A549 (cell line): ENCODE measurements around the gene SEPTIN7.

ENCODE experiments used
- CEBPB ChIP-seq, 2 experiments: fragments of >200 bp in 1 of 2; sonication (Bioruptor Twin) in 1 of 2; formaldehyde crosslinking in 1 of 2; IDR thresholded peaks; 2 replicates each; pipeline ENCODE4 v1.6.1; 2012 to 2016
- CHD2 ChIP-seq: fragments of 150-350 bp; IDR thresholded peaks from 2 replicates; pipeline ENCODE4 v1.6.1; 2014; ENCODE audit warnings: low read length; ENCODE audit not compliant: partially characterized antibody
- EHMT2 ChIP-seq: fragments of 200-600 bp; sonication (generic); IDR thresholded peaks from 2 replicates; pipeline ENCODE4 v1.6.1; 2016; ENCODE audit warnings: antibody characterized with exemption, low read depth, mild to moderate bottlenecking, moderate library complexity
- EP300 ChIP-seq, 2 experiments: fragments of >200 bp; sonication (Bioruptor Twin); formaldehyde crosslinking; IDR thresholded peaks; 2 replicates in 1 of 2; 3 replicates in 1 of 2; pipeline ENCODE4 v1.6.1; 2016 to 2017
- HDAC2 ChIP-seq: fragments of 200-600 bp; sonication (generic); IDR thresholded peaks from 2 replicates; pipeline ENCODE4 v1.6.1; 2016
- HOXB5 ChIP-seq: fragments of 250-450 bp; sonication (Bioruptor Pico); IDR thresholded peaks from 2 replicates; pipeline ENCODE4 v1.5.0; 2020; ENCODE audit warnings: mild to moderate bottlenecking, moderate library complexity
- JUN ChIP-seq, 2 experiments: fragments of >200 bp; sonication (Bioruptor Twin); formaldehyde crosslinking; IDR thresholded peaks; 2 replicates in 1 of 2; 3 replicates in 1 of 2; pipeline ENCODE4 v1.6.1; 2016 to 2017
- KDM1A ChIP-seq: fragments of 200-600 bp; sonication (generic); IDR thresholded peaks from 2 replicates; pipeline ENCODE4 v1.6.1; 2016; ENCODE audit warnings: low read depth, mild to moderate bottlenecking
- MYC ChIP-seq: IDR thresholded peaks from 2 replicates; pipeline ENCODE4 v1.6.1; 2012; ENCODE audit warnings: mild to moderate bottlenecking, inconsistent platforms, low read length, improper control_type of control experiment, borderline replicate concordance
- POLR2A ChIP-seq: IDR thresholded peaks from 2 replicates; pipeline ENCODE4 v1.6.1; 2012; ENCODE audit warnings: mild to moderate bottlenecking, low read length
- TF ChIP-seq, protein P1 (sequence below): fragments of >200 bp; sonication (Bioruptor Twin); formaldehyde crosslinking; IDR thresholded peaks from 3 replicates; pipeline ENCODE4 v1.5.1; 2016
- TF ChIP-seq, protein P2 (sequence below): IDR thresholded peaks from 2 replicates; pipeline ENCODE4 v1.6.1; 2012
- TF ChIP-seq, protein P3 (sequence below): fragments of 250-450 bp; sonication (Bioruptor Pico); IDR thresholded peaks from 2 replicates; pipeline ENCODE4 v1.5.0; 2021; ENCODE audit warnings: mild to moderate bottlenecking, moderate library complexity, borderline replicate concordance

DNA sequence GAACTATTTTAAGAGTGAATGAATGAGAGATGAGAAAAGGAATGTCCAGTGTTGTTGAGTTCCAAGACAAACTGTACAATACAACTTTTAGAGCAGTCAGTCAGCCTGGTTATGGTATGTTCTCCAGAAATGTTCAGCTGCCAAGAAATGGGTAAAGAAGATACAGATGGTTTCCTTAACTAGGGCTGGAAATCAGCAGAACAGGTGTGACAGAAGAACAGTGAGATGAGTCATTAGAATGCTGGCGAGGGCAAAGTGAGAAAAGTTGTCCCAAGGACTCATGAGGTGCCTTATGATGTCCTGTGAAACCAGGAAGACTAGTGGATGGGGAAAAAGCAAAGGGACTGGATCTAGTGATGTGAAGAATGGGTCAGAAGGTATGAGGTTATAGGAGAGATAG lies 20.8 kb upstream of the SEPTIN7 start:
- TF ChIP-seq, protein P1, sequence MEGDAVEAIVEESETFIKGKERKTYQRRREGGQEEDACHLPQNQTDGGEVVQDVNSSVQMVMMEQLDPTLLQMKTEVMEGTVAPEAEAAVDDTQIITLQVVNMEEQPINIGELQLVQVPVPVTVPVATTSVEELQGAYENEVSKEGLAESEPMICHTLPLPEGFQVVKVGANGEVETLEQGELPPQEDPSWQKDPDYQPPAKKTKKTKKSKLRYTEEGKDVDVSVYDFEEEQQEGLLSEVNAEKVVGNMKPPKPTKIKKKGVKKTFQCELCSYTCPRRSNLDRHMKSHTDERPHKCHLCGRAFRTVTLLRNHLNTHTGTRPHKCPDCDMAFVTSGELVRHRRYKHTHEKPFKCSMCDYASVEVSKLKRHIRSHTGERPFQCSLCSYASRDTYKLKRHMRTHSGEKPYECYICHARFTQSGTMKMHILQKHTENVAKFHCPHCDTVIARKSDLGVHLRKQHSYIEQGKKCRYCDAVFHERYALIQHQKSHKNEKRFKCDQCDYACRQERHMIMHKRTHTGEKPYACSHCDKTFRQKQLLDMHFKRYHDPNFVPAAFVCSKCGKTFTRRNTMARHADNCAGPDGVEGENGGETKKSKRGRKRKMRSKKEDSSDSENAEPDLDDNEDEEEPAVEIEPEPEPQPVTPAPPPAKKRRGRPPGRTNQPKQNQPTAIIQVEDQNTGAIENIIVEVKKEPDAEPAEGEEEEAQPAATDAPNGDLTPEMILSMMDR: no peak
- TF ChIP-seq HDAC2: no peak
- TF ChIP-seq KDM1A: no peak
- TF ChIP-seq, protein P2, sequence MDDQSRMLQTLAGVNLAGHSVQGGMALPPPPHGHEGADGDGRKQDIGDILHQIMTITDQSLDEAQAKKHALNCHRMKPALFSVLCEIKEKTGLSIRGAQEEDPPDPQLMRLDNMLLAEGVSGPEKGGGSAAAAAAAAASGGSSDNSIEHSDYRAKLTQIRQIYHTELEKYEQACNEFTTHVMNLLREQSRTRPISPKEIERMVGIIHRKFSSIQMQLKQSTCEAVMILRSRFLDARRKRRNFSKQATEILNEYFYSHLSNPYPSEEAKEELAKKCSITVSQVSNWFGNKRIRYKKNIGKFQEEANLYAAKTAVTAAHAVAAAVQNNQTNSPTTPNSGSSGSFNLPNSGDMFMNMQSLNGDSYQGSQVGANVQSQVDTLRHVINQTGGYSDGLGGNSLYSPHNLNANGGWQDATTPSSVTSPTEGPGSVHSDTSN: no peak
- TF ChIP-seq POLR2A: no peak
- no peak for TF ChIP-seq EHMT2
- TF ChIP-seq CEBPB (IDR thresholded peaks at IDR 0.05): no peak
- TF ChIP-seq JUN (IDR thresholded peaks at IDR 0.05): no peak
- no peak for TF ChIP-seq CHD2
- TF ChIP-seq HOXB5 (CRISPR knock-in tag): no peak
- TF ChIP-seq EP300 (IDR thresholded peaks at IDR 0.05): no peak
- TF ChIP-seq MYC: no peak
- TF ChIP-seq, protein P3, sequence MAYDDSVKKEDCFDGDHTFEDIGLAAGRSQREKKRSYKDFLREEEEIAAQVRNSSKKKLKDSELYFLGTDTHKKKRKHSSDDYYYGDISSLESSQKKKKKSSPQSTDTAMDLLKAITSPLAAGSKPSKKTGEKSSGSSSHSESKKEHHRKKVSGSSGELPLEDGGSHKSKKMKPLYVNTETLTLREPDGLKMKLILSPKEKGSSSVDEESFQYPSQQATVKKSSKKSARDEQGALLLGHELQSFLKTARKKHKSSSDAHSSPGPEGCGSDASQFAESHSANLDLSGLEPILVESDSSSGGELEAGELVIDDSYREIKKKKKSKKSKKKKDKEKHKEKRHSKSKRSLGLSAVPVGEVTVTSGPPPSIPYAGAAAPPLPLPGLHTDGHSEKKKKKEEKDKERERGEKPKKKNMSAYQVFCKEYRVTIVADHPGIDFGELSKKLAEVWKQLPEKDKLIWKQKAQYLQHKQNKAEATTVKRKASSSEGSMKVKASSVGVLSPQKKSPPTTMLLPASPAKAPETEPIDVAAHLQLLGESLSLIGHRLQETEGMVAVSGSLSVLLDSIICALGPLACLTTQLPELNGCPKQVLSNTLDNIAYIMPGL (CRISPR knock-in tag): no peak
